NCI-H345 treated with DMSO at 0.1 percent for 48 hours (cell line): Measurements from ENCODE around the gene DTX2.
"Not testable (repeated sequence)": the region's sequence is repeated elsewhere in the genome, so short reads cannot be mapped to it uniquely, and the experiment has no call there.

ENCODE experiments used
- DNase-seq: peaks from one replicate; lab custom pipeline; 2025; ENCODE audit not compliant: unreplicated experiment; lab: John Stamatoyannopoulos, UW

DTX2 gene

GRCh38 chr7:76461464-76462101 is at the start of gene DTX2:
Gene DTX2 (plus strand): TSS chr7:76461709. CDS start chr7:76480510, 18,801 bp downstream.
- DNase-seq: not testable (repeated sequence)

DNA sequence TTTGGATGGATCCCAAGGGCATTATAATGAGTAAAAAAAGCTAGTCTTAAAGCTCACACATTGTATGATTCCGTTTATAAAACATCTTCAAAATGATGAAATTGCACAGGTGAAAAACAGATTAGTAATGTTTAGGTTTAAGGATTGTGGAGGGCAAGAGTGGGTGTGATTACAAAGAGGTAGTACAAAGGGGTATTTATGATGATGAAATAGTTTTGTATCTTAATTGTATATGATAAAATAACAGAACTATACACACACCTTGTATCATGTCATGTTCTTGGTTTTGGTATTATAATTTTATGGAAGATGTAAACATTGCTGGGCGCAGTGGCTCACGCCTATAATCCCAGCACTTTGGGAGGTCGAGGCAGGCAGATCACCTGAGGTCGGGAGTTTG is 49.3 kb upstream of the DTX2 start:
- DNase-seq: no peak

DNA sequence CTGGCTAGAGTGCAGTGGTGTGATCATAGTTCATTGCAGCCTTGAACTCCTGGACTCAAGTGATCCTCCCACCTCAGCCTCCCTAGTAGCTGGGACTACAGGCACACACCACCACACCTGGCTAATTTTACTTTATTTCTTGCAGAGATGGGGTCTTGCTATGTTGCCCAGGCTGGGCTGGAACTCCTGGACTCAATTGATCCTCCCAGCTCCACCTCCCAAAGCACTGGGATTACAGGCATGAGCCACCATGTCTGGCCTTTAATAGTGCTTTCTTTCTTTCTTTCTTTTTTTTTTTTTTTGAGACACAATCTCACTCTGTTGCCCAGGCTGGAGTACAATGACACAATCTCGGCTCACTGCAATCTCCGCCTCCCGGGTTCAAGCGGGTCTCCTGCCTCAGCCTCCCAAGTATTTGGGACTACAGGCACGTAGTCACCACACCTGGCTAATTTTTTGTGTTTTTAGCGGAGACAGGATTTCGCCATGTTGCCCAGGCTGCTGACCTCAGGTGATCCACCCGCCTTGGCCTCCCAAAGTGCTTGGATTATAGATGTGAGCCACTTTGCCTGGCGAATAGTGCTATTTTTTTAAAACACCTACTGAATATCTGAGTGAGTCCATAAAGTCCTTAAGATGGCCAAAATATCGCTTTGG is 43.7 kb upstream of the DTX2 start:
- DNase-seq: not testable (repeated sequence)

DNA sequence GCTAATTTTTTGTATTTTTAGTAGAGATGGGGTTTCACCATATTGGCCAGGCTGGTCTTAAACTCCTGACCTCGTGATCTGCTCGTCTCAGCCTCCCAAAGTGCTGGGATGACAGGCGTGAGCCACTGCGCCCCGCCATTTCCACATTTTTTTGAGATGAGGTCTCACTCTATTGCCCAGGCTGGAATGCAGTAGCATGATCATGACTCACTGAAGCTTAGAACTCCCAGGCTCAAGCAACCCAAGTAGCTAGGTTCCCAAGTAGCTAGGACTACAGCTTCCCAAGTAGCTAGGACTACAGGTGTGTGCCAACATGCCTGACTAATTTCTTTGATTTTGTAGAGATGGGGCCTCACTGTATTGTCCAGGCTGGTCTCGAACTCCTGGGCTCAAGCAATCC is 40.4 kb upstream of the DTX2 start:
- not testable (repeated sequence) for DNase-seq

GRCh38 chr7:76423666-76424412 is 37.7 kb upstream of the DTX2 start:
- DNase-seq: no peak

GRCh38 chr7:76424413-76425111 is 36.9 kb upstream of the DTX2 start, which contains the start of gene ZP3:
Gene ZP3 (plus strand): TSS chr7:76424950. CDS start chr7:76424965, 15 bp downstream.
- DNase-seq: no peak

DNA sequence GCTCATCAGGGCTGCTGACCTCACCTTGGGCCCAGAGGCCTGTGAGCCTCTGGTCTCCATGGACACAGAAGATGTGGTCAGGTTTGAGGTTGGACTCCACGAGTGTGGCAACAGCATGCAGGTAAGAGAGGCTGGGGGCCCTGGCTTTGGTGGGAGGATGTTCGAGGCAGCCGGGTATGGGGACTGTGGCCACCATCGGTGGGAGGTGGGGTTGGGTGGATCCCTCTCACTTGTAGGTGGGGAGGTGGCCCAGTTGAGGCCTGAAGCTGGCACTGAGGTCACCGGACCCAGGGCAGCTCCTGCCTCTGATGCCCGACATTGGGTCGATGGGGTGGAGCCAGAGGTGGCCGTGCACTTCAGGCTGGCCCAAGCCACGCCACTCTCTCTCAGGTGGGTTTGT is 36.4 kb upstream of the DTX2 start:
- DNase-seq: no peak

DNA sequence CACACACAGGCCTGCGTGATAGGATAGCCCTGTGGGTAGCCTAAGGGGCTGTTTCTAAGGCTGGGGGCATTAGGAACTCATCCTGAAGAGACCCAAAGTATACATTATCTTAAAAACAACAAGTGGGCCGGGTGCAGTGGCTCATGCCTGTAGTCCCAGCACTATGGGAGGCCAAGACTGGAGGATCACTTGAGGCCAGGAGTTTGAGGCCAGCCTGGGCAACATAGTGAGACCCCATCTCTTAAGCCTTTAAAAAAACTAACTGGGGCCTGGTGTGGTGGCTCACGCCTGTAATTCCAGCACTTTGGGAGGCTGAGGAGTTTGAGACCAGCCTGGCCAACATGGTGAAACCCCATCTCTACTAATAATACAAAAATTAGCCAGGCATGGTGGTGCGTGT is 36.0 kb upstream of the DTX2 start:
- not testable (repeated sequence) for DNase-seq

GRCh38 chr7:76426246-76426645 is 35.3 kb upstream of the DTX2 start:
- DNase-seq: no peak

- no peak for DNase-seq
These were observed 33.9 kb upstream of the DTX2 start for GRCh38 chr7:76427635-76428034.

DNA sequence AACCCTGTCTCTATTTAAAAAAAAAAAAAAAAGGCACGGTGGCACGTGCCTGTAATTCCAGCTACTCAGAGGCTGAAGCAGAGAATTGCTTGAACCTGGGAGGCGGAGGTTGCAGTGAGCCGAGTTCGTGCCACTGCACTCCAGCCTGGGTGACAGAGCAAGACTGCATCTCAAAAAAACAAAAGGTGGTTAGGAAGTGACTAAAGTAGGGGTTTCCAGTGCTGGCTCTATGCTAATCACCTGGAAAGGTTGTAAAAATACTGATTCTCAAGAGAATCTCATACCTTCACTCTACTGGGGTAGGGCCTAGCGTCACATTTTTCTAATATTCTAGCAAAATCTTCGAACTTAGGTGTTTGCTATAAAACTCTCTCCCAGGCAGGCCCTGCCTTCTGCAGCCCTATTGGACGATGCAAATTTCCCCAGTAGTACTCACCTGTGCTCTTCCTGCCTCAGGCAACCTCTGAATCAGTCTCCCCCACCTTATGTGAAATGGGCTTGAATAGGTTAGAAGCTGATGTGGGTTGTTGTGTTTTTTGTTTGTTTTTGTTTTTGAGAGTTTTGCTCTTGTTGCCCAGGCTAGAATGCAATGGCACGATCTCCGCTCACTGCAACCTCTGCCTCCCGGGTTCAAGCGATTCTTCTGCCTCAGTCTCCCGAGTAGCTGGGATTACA is 33.2 kb upstream of the DTX2 start:
- DNase-seq: no peak

- DNase-seq: no peak
These were observed 32.4 kb upstream of the DTX2 start for GRCh38 chr7:76428868-76429805.

DNA sequence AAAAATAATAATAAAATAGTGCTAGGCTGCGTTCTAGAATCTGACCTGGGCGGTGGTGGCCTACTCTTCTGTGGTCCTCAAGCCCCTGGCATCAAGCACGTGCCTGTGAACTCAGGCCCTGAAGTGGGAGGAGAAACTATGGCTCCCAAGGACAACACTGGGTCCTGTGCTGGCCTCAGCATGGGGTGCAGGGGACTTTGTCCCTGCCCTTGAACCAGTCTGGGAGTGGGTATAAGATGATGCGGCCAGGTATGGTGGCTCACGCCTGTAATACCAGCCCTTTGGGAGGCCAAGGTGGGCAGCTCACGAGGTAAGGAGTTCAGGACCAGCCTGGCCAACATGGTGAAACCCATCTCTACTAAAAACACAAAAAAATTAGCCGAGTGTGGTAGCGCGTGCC is 31.3 kb upstream of the DTX2 start:
- DNase-seq: no peak

DNA sequence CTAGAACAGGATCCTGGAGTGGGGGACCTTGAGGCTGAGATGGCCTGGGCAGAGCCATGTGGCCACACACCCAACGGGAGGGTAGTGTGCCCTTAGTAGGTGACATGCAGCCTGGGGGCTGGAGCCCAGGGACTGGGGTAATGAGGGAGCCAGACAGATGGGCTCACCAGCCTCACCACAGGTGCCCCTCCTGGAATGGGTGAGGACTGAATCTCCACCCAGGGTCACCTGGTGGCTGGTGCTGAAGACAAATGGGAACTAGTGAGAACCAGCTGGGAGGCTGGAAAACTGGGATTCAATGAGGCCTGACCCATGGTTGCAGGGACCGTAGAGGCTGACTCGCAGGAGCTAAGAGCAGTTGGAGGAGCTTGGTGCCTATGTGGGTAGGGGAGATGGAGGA is 30.7 kb upstream of the DTX2 start:
- DNase-seq: no peak

DNA sequence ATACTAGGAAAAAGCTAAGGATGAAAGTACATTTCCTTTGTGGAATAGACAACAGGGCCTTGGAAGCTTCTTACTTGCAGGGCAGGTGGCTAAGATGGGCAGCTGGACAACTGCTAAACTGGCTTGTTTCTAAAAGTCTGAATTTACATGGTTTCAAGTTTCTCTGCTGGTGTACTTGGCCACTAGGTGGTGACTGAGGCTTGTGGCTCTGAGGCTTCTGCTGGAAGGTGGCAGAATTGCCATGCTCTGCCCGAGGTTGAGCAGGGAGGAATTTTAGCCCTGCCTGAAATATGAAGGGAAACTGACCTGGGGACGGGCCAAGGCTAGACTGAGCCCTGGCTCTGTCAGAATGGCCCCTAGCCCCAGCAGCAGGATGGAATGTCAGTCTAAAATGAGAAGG is 23.6 kb upstream of the DTX2 start:
- peak; percentile 28 for DNase-seq

DNA sequence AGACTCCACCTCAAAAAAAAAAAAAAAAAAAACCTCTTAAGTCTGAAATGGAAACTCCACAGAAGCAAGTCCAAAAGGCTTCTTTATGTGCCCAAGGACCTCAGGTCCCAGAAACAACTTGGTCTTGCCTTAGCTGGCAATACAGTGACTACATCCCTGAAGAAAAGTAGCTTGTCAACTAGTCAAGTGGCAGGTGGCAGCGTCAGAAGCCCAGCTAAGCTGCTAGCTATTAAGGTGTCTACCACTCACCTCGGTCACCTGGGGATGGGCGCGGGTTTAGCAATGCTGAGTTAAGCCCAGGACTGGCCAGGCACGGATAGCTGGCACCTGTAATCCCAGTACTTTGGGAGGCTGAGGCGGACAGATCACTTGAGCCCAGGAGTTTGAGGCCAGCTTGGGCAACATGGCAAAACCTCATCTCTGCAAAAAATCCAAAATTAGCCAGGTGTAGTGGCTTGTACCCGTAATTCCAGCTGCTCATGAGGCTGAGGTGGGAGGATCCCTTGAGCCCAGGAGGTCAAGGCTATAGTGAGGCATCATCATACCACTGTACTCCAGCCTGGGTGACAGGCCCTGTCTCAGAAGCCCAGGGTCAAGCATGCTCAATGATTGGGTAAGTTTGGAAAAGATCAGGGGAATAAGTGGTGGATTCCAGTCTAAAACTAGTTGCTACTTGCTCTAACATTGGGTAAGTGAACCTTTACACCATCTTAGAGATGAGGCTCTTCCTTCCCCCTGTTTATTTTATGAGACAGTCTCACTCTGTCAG is 22.2 kb upstream of the DTX2 start:
- DNase-seq: not testable (repeated sequence)

GRCh38 chr7:76440404-76440803 is 21.1 kb upstream of the DTX2 start:
- DNase-seq: not testable (repeated sequence)

DNA sequence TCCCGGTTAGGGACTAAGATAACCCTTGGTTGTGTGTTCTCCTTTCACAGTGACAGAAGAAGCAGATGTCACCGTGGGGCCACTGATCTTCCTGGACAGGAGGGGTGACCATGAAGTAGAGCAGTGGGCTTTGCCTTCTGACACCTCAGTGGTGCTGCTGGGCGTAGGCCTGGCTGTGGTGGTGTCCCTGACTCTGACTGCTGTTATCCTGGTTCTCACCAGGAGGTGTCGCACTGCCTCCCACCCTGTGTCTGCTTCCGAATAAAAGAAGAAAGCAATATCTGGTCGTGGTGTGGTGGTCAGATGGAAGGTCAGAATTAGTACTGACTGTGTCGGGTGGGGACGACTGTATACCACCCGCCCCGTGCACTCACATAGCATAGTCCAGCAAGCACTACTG is 19.7 kb upstream of the DTX2 start:
- DNase-seq: not testable (repeated sequence)
